Trophoblast cell (in vitro differentiated cells and primary cell): ENCODE data around the gene PCGF6.

Source experiments
- DNase-seq, 2 donors: peaks; one replicate each; pipeline ENCODE4 v3.0.0-alpha.2; 2016
- H2AFZ ChIP-seq: 2 replicates; pipeline ENCODE4 v1.6.1; 2013; ENCODE audit warnings: low read length, moderate library complexity, mild to moderate bottlenecking; ENCODE audit not compliant: insufficient read depth, poor library complexity
- H2AK5ac ChIP-seq: 2 replicates; pipeline ENCODE4 v1.6.1; 2013; ENCODE audit warnings: mild to moderate bottlenecking, low read length
- H2BK120ac ChIP-seq: 2 replicates; pipeline ENCODE4 v1.6.1; 2013; ENCODE audit warnings: low read length, mild to moderate bottlenecking, moderate library complexity; ENCODE audit not compliant: insufficient read depth, poor library complexity
- H2BK12ac ChIP-seq: 2 replicates; pipeline ENCODE4 v1.6.1; 2013; ENCODE audit warnings: mild to moderate bottlenecking, low read length, moderate library complexity
- H2BK5ac ChIP-seq: 2 replicates; pipeline ENCODE4 v1.6.1; 2013; ENCODE audit warnings: low read length, low read depth, moderate library complexity, mild to moderate bottlenecking; ENCODE audit not compliant: poor library complexity
- H3K14ac ChIP-seq: 2 replicates; pipeline ENCODE4 v1.6.1; 2013; ENCODE audit warnings: mild to moderate bottlenecking, low read length
- H3K18ac ChIP-seq: 2 replicates; pipeline ENCODE4 v1.6.1; 2013; ENCODE audit warnings: mild to moderate bottlenecking, low read length
- H3K23ac ChIP-seq: 2 replicates; pipeline ENCODE4 v1.6.1; 2013; ENCODE audit warnings: low read length
- H3K27ac ChIP-seq: 2 replicates; pipeline ENCODE4 v1.5.1; 2013; ENCODE audit warnings: low read depth, mild to moderate bottlenecking, inconsistent platforms, low read length, moderate library complexity
- H3K27me3 ChIP-seq: 2 replicates; pipeline ENCODE4 v1.6.1; 2013; ENCODE audit warnings: inconsistent platforms, mild to moderate bottlenecking, low read length, moderate library complexity; ENCODE audit not compliant: insufficient read depth
- H3K36me3 ChIP-seq, 2 experiments: 1 replicate in 1 of 2; 2 replicates in 1 of 2; pipeline ENCODE4 v1.6.1; 2013; ENCODE audit warnings: low read length in 2 of 2, mild to moderate bottlenecking in 2 of 2, moderate library complexity in 1 of 2; ENCODE audit not compliant: insufficient read depth in 2 of 2, control insufficient read depth in 1 of 2
- H3K4ac ChIP-seq: 2 replicates; pipeline ENCODE4 v1.6.1; 2013; ENCODE audit warnings: low read depth, mild to moderate bottlenecking, low read length, moderate library complexity
- H3K4me1 ChIP-seq, 2 experiments: 1 replicate in 1 of 2; 2 replicates in 1 of 2; pipeline ENCODE4 v1.6.1; 2013; ENCODE audit warnings: low read length in 2 of 2, mild to moderate bottlenecking in 2 of 2, moderate library complexity in 1 of 2; ENCODE audit not compliant: insufficient read depth in 2 of 2, control insufficient read depth in 1 of 2
- H3K4me2 ChIP-seq: 2 replicates; pipeline ENCODE4 v1.6.1; 2013; ENCODE audit warnings: inconsistent platforms, mild to moderate bottlenecking, low read length, moderate library complexity
- H3K4me3 ChIP-seq: 2 replicates; pipeline ENCODE4 v1.5.1; 2013; ENCODE audit warnings: mild to moderate bottlenecking, low read depth, low read length, inconsistent platforms
- H3K79me1 ChIP-seq: one replicate; pipeline ENCODE4 v1.6.1; 2013; ENCODE audit warnings: low read length
- H3K79me2 ChIP-seq: 2 replicates; pipeline ENCODE4 v1.6.1; 2013; ENCODE audit warnings: low read length, mild to moderate bottlenecking; ENCODE audit not compliant: control insufficient read depth, insufficient read depth, poor library complexity
- H3K9ac ChIP-seq: 2 replicates; pipeline ENCODE4 v1.6.1; 2013; ENCODE audit warnings: mild to moderate bottlenecking, low read length
- H3K9me3 ChIP-seq: 2 replicates; pipeline ENCODE4 v1.6.1; 2013; ENCODE audit warnings: low read depth, mild to moderate bottlenecking, control low read depth, inconsistent platforms, low read length; ENCODE audit not compliant: insufficient read depth
- H4K12ac ChIP-seq: 2 replicates; pipeline ENCODE4 v1.6.1; 2013; ENCODE audit warnings: low read depth, mild to moderate bottlenecking, low read length, moderate library complexity
- H4K8ac ChIP-seq: 2 replicates; pipeline ENCODE4 v1.6.1; 2013; ENCODE audit warnings: low read depth, mild to moderate bottlenecking, low read length, moderate library complexity
- H4K91ac ChIP-seq: one replicate; pipeline ENCODE4 v1.6.1; 2013; ENCODE audit warnings: low read depth, mild to moderate bottlenecking, low read length, moderate library complexity
- WGBS: extraction: QIAGEN DNeasy Blood & Tissue Kit; methylation state at CpG from one replicate; pipeline ENCODE4 v1.1.7; 2013; ENCODE audit warnings: missing lambda C conversion rate; ENCODE audit not compliant: insufficient read length, insufficient coverage; ENCODE audit errors: extremely low coverage; 5-methylcytosine and 5-hydroxymethylcytosine counted together

Gene PCGF6

GRCh38 chr10:103395754-103396066 lies 44.8 kb upstream of the PCGF6 start:
- Histone ChIP-seq H3K4ac (peak overlapping the region; percentile 83), H3K14ac (peak overlapping the region; percentile 86), H2BK12ac (no peak overlapping the region), H4K12ac (peak overlapping the region; percentile 78), H3K79me2 (peaks cover 18% of the 10 kb centered on the region), H3K27me3 (no peaks in the 10 kb centered on the region), H2AK5ac (peak overlapping the region; percentile 72), H3K36me3 (peaks cover 16 to 27% of the 10 kb centered on the region in 2 experiments), H3K27ac (peak overlapping the region; percentile 14), H3K18ac (peak overlapping the region; percentile 63), H3K9ac (peak overlapping the region; percentile 95), H4K8ac (peak overlapping the region; percentile 89), H3K79me1 (peaks cover 7% of the 10 kb centered on the region), H2AFZ (peak overlapping the region; percentile 57), H3K23ac (no peak overlapping the region), H3K4me3 (peak overlapping the region; percentile 90), H2BK5ac (peak overlapping the region; percentile 8), H3K4me1 (peaks cover 3 to 12% of the 10 kb centered on the region in 2 experiments), H2BK120ac (peak overlapping the region; percentile 72), H3K9me3 (no peaks in the 10 kb centered on the region), H4K91ac (peak overlapping the region; percentile 89), H3K4me2 (peak overlapping the region; percentile 90)
- no CpG with 5 or more reads among the region's 11 CpGs for WGBS
- DNase-seq: peak in 1 of 2 donors; percentile 38

DNA sequence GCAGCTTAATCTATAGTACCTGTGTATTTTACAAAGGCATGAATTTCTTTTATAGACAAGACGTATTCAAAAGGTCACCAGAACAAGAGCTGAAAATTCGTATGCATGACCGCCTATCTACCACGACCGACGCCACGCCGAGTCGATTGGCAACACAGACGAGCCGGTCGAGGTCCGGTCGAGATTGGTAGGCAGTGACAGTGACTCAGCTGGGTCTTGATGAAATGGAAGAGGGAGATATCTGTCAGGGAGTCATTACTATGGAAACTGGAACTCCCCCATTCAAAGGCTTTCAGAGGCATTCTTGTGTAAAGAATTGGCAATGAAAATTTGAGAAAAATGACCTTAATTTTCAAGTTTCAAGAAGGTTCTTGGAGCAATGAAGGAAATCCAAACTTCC lies 43.2 kb upstream of the PCGF6 start:
- no peak overlapping the region for H3K27ac ChIP-seq
- H3K79me1 ChIP-seq: peaks cover 7% of the 10 kb centered on the region
- H3K23ac ChIP-seq: no peak overlapping the region
- H3K4me1 ChIP-seq: peaks cover 3 to 12% of the 10 kb centered on the region in 2 experiments
- peaks cover 21 to 28% of the 10 kb centered on the region in 2 experiments for H3K36me3 ChIP-seq
- peaks cover 18% of the 10 kb centered on the region for H3K79me2 ChIP-seq
- no peak overlapping the region for H3K4ac ChIP-seq
- H3K27me3 ChIP-seq: no peaks in the 10 kb centered on the region
- H2BK12ac ChIP-seq: no peak overlapping the region
- no peak for DNase-seq
- no peak overlapping the region for H2BK5ac ChIP-seq
- no peak overlapping the region for H4K8ac ChIP-seq
- no peak overlapping the region for H2BK120ac ChIP-seq
- H3K4me3 ChIP-seq: no peak overlapping the region
- no peak overlapping the region for H3K9ac ChIP-seq
- no peaks in the 10 kb centered on the region for H3K9me3 ChIP-seq
- no peak overlapping the region for H2AFZ ChIP-seq
- H3K18ac ChIP-seq: no peak overlapping the region
- no peak overlapping the region for H3K4me2 ChIP-seq
- H4K12ac ChIP-seq: no peak overlapping the region
- no peak overlapping the region for H2AK5ac ChIP-seq
- H3K14ac ChIP-seq: no peak overlapping the region
- H4K91ac ChIP-seq: no peak overlapping the region
- WGBS: no CpG with 5 or more reads among the region's 14 CpGs

DNA sequence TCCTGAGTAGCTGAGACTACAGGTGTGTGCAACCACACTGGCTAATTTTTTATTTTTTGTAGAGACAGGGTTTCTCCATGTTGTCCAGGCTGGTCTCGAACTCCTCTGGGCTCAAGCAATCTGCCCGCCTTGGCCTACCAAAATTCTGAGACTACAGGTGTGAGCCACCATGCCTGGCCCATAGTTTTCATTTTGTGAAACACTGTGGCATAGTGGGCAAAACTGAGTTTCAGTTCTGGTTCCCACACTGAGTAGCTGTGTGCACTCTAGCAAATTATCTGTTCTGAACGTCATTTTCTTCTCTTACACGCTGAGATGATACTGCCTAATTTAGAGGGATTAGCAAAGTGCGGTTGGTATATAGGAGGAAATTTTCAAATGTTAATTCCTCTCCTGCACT lies 31.8 kb upstream of the PCGF6 start:
- Histone ChIP-seq H2BK12ac (no peak overlapping the region), H2BK5ac (no peak overlapping the region), H3K23ac (no peak overlapping the region), H3K4me3 (no peak overlapping the region), H2BK120ac (no peak overlapping the region), H2AFZ (no peak overlapping the region), H3K79me1 (no peaks in the 10 kb centered on the region), H3K27me3 (no peaks in the 10 kb centered on the region), H3K14ac (no peak overlapping the region), H4K91ac (no peak overlapping the region), H3K4ac (no peak overlapping the region), H4K12ac (no peak overlapping the region), H4K8ac (no peak overlapping the region), H3K9me3 (no peaks in the 10 kb centered on the region), H3K4me2 (no peak overlapping the region), H3K36me3 (peaks cover 5 to 7% of the 10 kb centered on the region in 2 experiments), H3K4me1 (no peaks in the 10 kb centered on the region), H3K27ac (no peak overlapping the region), H2AK5ac (no peak overlapping the region), H3K9ac (no peak overlapping the region), H3K18ac (no peak overlapping the region), H3K79me2 (no peaks in the 10 kb centered on the region)
- no CpG with 5 or more reads among the region's 5 CpGs for WGBS
- no peak for DNase-seq

DNA sequence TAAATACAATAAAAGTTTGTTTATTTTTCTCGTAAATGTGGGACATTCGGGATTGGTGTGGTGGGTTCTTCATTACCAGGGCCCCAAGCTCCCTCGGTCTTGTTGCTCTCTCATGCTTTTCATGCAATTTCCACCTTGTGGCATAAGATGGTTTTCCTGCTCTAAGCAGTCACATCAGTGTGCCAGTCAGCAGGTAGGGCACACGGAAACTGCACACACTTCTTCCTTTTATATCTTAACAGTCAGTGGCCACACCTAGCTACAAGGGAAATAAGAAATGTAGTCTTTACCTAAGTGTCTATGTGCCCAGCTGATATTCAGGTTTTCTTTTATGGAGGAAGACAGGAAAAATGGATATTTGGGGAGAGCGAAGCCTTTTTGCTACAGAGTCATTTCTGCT lies 23.3 kb upstream of the PCGF6 start:
- H3K36me3 ChIP-seq: peaks cover 3 to 6% of the 10 kb centered on the region in 2 experiments
- H3K4ac ChIP-seq: no peak overlapping the region
- no peak overlapping the region for H3K4me3 ChIP-seq
- H3K79me1 ChIP-seq: no peaks in the 10 kb centered on the region
- H3K4me1 ChIP-seq: no peaks in the 10 kb centered on the region
- H3K14ac ChIP-seq: no peak overlapping the region
- H3K9ac ChIP-seq: no peak overlapping the region
- H3K27ac ChIP-seq: no peak overlapping the region
- no peak for DNase-seq
- H4K91ac ChIP-seq: no peak overlapping the region
- WGBS: no CpG with 5 or more reads among the region's 5 CpGs
- no peak overlapping the region for H3K23ac ChIP-seq
- no peak overlapping the region for H2AFZ ChIP-seq
- H2BK12ac ChIP-seq: no peak overlapping the region
- no peak overlapping the region for H3K4me2 ChIP-seq
- no peak overlapping the region for H3K18ac ChIP-seq
- no peaks in the 10 kb centered on the region for H3K9me3 ChIP-seq
- H3K27me3 ChIP-seq: no peaks in the 10 kb centered on the region
- H2BK120ac ChIP-seq: no peak overlapping the region
- H2AK5ac ChIP-seq: no peak overlapping the region
- no peak overlapping the region for H4K8ac ChIP-seq
- no peak overlapping the region for H2BK5ac ChIP-seq
- H3K79me2 ChIP-seq: no peaks in the 10 kb centered on the region
- no peak overlapping the region for H4K12ac ChIP-seq
